K562 (cell line): Measurements from ENCODE around the gene VPS11. TPM values are rescaled to one million over a fixed set of nuclear protein-coding genes. Genes with fewer than 3 reads are reported as not detected.

Source experiments
- CEBPG ChIP-seq, 3 experiments: fragments of 200-800 bp in 1 of 3; sonication (Bioruptor generic) in 1 of 3; sonication (generic) in 1 of 3; formaldehyde crosslinking in 1 of 3; IDR thresholded peaks in 2 of 3; conservative IDR thresholded peaks in 1 of 3; 2 replicates each; pipeline versions ENCODE4 v1.6.1 to v1.8.0; 2016 to 2022; ENCODE audit warnings: missing compliant biosample characterization in 2 of 3, missing genetic modification characterization in 2 of 3, mild to moderate bottlenecking in 1 of 3, missing genetic modification reagents in 1 of 3
- E2F3 ChIP-seq: fragments of 250-450 bp; sonication (Bioruptor Pico); IDR thresholded peaks from 2 replicates; pipeline ENCODE4 v1.4.0; 2020; ENCODE audit warnings: mild to moderate bottlenecking
- FOSL1 ChIP-seq: fragments of 200-800 bp; sonication (Bioruptor generic); conservative IDR thresholded peaks from 2 replicates; pipeline ENCODE4 v1.6.1; 2016; ENCODE audit warnings: missing genetic modification characterization, missing compliant biosample characterization
- FOXJ2 ChIP-seq: fragments of 200-800 bp; sonication (Bioruptor generic); IDR thresholded peaks from 2 replicates; pipeline ENCODE4 v1.6.1; 2016; ENCODE audit warnings: missing genetic modification characterization, missing compliant biosample characterization
- GABPA ChIP-seq: fragments of 200-800 bp; sonication (Bioruptor generic); conservative IDR thresholded peaks from 2 replicates; pipeline ENCODE4 v1.6.1; 2016; ENCODE audit warnings: low read depth, missing genetic modification characterization, missing compliant biosample characterization
- HIVEP1 ChIP-seq: fragments of 250-450 bp; sonication (Bioruptor Pico); IDR thresholded peaks from 2 replicates; pipeline ENCODE4 v1.4.0; 2020; ENCODE audit warnings: mild to moderate bottlenecking
- HMG20A ChIP-seq: fragments of 450-650 bp; formaldehyde crosslinking; conservative IDR thresholded peaks from 2 replicates; pipeline ENCODE4 v1.4.0; 2020; ENCODE audit warnings: mild to moderate bottlenecking, mixed read lengths
- HNRNPL ChIP-seq: fragments of 200-400 bp; formaldehyde crosslinking; IDR thresholded peaks from 2 replicates; pipeline ENCODE4 v1.6.1; 2017; ENCODE audit warnings: low read depth, mild to moderate bottlenecking, low read length
- MXI1 ChIP-seq: IDR thresholded peaks from 2 replicates; pipeline ENCODE4 v1.6.1; 2011; ENCODE audit warnings: low read depth, mild to moderate bottlenecking, improper control_type of control experiment, low read length
- NFE2 ChIP-seq: IDR thresholded peaks from 2 replicates; pipeline ENCODE4 v1.6.1; 2014; ENCODE audit warnings: antibody characterized with exemption, low read depth
- NR2C2 ChIP-seq, 2 experiments: fragments of 200-800 bp in 1 of 2; sonication (Bioruptor generic) in 1 of 2; sonication (generic) in 1 of 2; formaldehyde crosslinking in 1 of 2; IDR thresholded peaks; 2 replicates each; pipeline versions ENCODE4 v1.6.1 to v1.8.0; 2016 to 2022; ENCODE audit warnings: mild to moderate bottlenecking in 1 of 2, missing compliant biosample characterization in 1 of 2, missing genetic modification characterization in 1 of 2, missing genetic modification reagents in 1 of 2
- OTX1 ChIP-seq: fragments of 450-650 bp; formaldehyde crosslinking; IDR thresholded peaks from 2 replicates; pipeline ENCODE4 v1.4.0; 2022; ENCODE audit warnings: mild to moderate bottlenecking
- SMARCA5 ChIP-seq: fragments of 450-650 bp; IDR thresholded peaks from 2 replicates; pipeline ENCODE4 v1.6.1; 2016
- SRSF3 ChIP-seq: fragments of 200-400 bp; formaldehyde crosslinking; IDR thresholded peaks from 2 replicates; pipeline ENCODE4 v1.6.1; 2016; ENCODE audit warnings: mild to moderate bottlenecking, low read length, moderate library complexity; ENCODE audit not compliant: insufficient read depth
- STAG1 ChIP-seq: sonication (generic); formaldehyde crosslinking; IDR thresholded peaks from 2 replicates; pipeline ENCODE4 v1.5.0; 2020; ENCODE audit warnings: missing genetic modification reagents, borderline replicate concordance
- STAT5A ChIP-seq: IDR thresholded peaks from 2 replicates; pipeline ENCODE4 v1.6.1; 2012; ENCODE audit warnings: low read length, inconsistent platforms, borderline replicate concordance
- ZNF695 ChIP-seq: fragments of 450-650 bp; formaldehyde crosslinking; IDR thresholded peaks from 2 replicates; pipeline ENCODE4 v1.4.0; 2020; ENCODE audit warnings: mild to moderate bottlenecking, moderate library complexity
- polyA plus RNA-seq, 8 experiments: library from polyadenylated mRNA; depleted of rRNA in 4 of 8; stranded (reverse) in 5 of 8; unstranded in 3 of 8; fragments of >200 nt; fragmentation: Nextera tagmentation in 2 of 8; fragmentation: Illumina TruSeq in 1 of 8; extraction: Ambion mirVana in 2 of 8; extraction: Trizol in 1 of 8; gene quantifications; 2 replicates each; pipeline versions ENCODE4 v1.2.1 to v1.2.3, GENCODE V29; 2011 to 2014; ENCODE audit warnings: inconsistent platforms in 1 of 8, missing spikeins in 1 of 8
- total RNA-seq, 7 experiments: library from RNA; depleted of rRNA in 6 of 7; stranded (reverse); fragments of >200 nt in 6 of 7; fragmentation: Illumina TruSeq in 2 of 7; extraction: Trizol in 2 of 7; gene quantifications; 2 replicates each; pipeline versions ENCODE4 v1.2.1 to v1.2.3, GENCODE V29; 2011 to 2021; ENCODE audit warnings: low replicate concordance in 1 of 7
- TF ChIP-seq, protein P1 (sequence below): fragments of 200-800 bp; sonication (Bioruptor generic); IDR thresholded peaks from 2 replicates; pipeline ENCODE4 v1.6.1; 2017; ENCODE audit warnings: missing genetic modification characterization, missing compliant biosample characterization
- TF ChIP-seq, protein P2 (sequence below): sonication (generic); formaldehyde crosslinking; IDR thresholded peaks from 2 replicates; pipeline ENCODE4 v1.8.0; 2023; ENCODE audit warnings: mild to moderate bottlenecking, missing genetic modification reagents
- TF ChIP-seq, protein P3 (sequence below): fragments of 450-650 bp; formaldehyde crosslinking; IDR thresholded peaks from 2 replicates; pipeline ENCODE4 v1.4.0; 2020; ENCODE audit warnings: mild to moderate bottlenecking, mixed read lengths
- TF ChIP-seq, protein P4 (sequence below): fragments of 250-450 bp; sonication (Bioruptor Pico); IDR thresholded peaks from 2 replicates; pipeline ENCODE4 v1.4.0; 2020; ENCODE audit warnings: mild to moderate bottlenecking, moderate library complexity, borderline replicate concordance

The VPS11 gene
- total and polyA plus RNA-seq, 9 of the 15 experiments (the other 6 are each of a cell fraction or from before 2014, with no cell fraction given) = 14.1 to 35.5 (median 27.5) TPM

DNA sequence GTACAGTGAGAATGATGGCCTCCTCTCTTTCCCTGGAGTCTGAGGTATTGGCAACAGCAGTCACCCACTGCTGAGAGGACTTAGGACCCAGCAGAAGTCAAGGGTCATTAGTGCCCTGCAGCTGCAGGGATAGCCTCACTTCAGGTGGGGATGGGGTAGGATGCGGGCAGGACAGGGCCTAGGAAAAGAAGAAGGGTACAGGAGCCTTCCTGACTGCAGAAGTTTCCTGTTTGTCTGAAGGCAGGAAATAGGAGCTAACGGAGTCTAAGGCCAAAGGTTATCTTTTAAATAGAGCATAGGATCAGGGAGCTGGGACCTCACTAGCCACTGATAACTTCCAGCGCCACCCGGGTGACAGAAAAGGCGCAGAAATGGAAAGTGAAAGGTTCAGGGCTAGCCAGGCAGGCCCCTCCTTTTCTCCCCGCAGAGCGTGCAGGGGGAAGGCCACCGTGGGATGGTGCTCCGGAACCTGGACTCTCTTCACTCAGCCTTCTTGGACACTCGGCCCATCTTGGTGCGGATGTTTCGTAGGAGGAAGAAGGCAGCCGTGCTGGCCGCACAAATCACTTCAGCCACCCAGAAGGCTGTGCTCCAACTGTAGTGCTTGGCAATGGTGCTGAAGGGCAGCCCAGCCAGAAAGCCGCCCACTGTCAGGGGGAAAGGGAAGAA, 43.1 kb upstream of the VPS11 start (continued):
- TF ChIP-seq HNRNPL (no peak), OTX1 (CRISPR knock-in tag) (no peak), MXI1 (no peak), FOXJ2 (tag) (no peak), FOSL1 (0 out of 2 replicates have a peak, but pooled peaks have one; percentile 9), E2F3 (CRISPR knock-in tag) (no peak), ZNF695 (CRISPR knock-in tag) (no peak), SRSF3 (no peak), NR2C2 (CRISPR knock-in tag; IDR thresholded peaks at IDR 0.05) (no peak), NR2C2 (tag; IDR thresholded peaks at IDR 0.05) (peak; percentile 83), STAT5A (no peak), HIVEP1 (no peak), SMARCA5 (no peak), HMG20A (no peak), STAG1 (CRISPR knock-in tag) (no peak), NFE2 (no peak), CEBPG (CRISPR knock-in tag; IDR thresholded peaks at IDR 0.05) (no peak), CEBPG (tag; conservative IDR thresholded peaks at IDR 0.05 in 1 of 2, IDR thresholded peaks at IDR 0.05 in 1 of 2) (no peak), GABPA (tag) (peak; percentile 50)
- TF ChIP-seq, protein P1, sequence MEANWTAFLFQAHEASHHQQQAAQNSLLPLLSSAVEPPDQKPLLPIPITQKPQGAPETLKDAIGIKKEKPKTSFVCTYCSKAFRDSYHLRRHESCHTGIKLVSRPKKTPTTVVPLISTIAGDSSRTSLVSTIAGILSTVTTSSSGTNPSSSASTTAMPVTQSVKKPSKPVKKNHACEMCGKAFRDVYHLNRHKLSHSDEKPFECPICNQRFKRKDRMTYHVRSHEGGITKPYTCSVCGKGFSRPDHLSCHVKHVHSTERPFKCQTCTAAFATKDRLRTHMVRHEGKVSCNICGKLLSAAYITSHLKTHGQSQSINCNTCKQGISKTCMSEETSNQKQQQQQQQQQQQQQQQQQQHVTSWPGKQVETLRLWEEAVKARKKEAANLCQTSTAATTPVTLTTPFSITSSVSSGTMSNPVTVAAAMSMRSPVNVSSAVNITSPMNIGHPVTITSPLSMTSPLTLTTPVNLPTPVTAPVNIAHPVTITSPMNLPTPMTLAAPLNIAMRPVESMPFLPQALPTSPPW (CRISPR knock-in tag) = peak; percentile 68; the same call in 1 of the 2 replicates
- TF ChIP-seq, protein P2, sequence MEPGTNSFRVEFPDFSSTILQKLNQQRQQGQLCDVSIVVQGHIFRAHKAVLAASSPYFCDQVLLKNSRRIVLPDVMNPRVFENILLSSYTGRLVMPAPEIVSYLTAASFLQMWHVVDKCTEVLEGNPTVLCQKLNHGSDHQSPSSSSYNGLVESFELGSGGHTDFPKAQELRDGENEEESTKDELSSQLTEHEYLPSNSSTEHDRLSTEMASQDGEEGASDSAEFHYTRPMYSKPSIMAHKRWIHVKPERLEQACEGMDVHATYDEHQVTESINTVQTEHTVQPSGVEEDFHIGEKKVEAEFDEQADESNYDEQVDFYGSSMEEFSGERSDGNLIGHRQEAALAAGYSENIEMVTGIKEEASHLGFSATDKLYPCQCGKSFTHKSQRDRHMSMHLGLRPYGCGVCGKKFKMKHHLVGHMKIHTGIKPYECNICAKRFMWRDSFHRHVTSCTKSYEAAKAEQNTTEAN (CRISPR knock-in tag) = no peak
- TF ChIP-seq, protein P3, sequence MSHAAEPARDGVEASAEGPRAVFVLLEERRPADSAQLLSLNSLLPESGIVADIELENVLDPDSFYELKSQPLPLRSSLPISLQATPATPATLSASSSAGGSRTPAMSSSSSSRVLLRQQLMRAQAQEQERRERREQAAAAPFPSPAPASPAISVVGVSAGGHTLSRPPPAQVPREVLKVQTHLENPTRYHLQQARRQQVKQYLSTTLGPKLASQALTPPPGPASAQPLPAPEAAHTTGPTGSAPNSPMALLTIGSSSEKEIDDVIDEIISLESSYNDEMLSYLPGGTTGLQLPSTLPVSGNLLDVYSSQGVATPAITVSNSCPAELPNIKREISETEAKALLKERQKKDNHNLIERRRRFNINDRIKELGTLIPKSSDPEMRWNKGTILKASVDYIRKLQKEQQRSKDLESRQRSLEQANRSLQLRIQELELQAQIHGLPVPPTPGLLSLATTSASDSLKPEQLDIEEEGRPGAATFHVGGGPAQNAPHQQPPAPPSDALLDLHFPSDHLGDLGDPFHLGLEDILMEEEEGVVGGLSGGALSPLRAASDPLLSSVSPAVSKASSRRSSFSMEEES (CRISPR knock-in tag) = no peak
- TF ChIP-seq, protein P4, sequence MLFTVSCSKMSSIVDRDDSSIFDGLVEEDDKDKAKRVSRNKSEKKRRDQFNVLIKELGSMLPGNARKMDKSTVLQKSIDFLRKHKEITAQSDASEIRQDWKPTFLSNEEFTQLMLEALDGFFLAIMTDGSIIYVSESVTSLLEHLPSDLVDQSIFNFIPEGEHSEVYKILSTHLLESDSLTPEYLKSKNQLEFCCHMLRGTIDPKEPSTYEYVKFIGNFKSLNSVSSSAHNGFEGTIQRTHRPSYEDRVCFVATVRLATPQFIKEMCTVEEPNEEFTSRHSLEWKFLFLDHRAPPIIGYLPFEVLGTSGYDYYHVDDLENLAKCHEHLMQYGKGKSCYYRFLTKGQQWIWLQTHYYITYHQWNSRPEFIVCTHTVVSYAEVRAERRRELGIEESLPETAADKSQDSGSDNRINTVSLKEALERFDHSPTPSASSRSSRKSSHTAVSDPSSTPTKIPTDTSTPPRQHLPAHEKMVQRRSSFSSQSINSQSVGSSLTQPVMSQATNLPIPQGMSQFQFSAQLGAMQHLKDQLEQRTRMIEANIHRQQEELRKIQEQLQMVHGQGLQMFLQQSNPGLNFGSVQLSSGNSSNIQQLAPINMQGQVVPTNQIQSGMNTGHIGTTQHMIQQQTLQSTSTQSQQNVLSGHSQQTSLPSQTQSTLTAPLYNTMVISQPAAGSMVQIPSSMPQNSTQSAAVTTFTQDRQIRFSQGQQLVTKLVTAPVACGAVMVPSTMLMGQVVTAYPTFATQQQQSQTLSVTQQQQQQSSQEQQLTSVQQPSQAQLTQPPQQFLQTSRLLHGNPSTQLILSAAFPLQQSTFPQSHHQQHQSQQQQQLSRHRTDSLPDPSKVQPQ (CRISPR knock-in tag) = no peak
